OCI-LY1 (cell line): Measurements from ENCODE around the gene FUNDC2.

ENCODE experiments used
- EZH2 ChIP-seq: fragments of 200-600 bp; sonication (generic), shearing (Covaris generic); IDR thresholded peaks from 2 replicates; pipeline ENCODE4 v1.8.0; 2017; ENCODE audit warnings: borderline replicate concordance, mixed run types, mild to moderate bottlenecking, antibody characterized with exemption, low read length, moderate library complexity, mixed read lengths
- TF ChIP-seq, protein P1 (sequence below): fragments of 200-600 bp; sonication (generic), shearing (Covaris generic); IDR thresholded peaks from 2 replicates; pipeline ENCODE4 v1.5.1; 2017; ENCODE audit warnings: mild to moderate bottlenecking, antibody characterized with exemption, low read length, moderate library complexity, mixed read lengths

DNA sequence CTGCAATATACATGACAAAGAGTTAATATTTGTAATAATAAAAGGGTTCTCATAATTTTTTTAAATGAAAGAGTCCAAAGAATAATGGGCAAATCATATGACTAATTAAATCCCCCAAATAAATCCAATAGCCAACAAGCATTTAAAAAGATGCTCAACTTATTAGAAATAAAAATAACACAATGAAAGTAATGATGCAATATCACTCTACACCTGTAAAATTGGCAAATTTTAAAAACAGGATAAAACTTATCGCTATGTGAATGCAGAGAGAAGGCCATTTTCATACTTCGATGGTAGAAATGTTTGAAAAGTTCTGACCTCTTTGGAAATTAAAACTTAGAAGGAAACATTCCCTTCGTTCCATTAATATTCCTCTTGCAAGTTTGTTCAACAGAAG lies 6.1 kb upstream of the FUNDC2 start:
- TF ChIP-seq, protein P1, sequence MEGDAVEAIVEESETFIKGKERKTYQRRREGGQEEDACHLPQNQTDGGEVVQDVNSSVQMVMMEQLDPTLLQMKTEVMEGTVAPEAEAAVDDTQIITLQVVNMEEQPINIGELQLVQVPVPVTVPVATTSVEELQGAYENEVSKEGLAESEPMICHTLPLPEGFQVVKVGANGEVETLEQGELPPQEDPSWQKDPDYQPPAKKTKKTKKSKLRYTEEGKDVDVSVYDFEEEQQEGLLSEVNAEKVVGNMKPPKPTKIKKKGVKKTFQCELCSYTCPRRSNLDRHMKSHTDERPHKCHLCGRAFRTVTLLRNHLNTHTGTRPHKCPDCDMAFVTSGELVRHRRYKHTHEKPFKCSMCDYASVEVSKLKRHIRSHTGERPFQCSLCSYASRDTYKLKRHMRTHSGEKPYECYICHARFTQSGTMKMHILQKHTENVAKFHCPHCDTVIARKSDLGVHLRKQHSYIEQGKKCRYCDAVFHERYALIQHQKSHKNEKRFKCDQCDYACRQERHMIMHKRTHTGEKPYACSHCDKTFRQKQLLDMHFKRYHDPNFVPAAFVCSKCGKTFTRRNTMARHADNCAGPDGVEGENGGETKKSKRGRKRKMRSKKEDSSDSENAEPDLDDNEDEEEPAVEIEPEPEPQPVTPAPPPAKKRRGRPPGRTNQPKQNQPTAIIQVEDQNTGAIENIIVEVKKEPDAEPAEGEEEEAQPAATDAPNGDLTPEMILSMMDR = no peak
- TF ChIP-seq EZH2 = no peak
